ENCODE data around the gene ZNF326. TPM values are rescaled to one million over a fixed set of nuclear protein-coding genes. Genes with fewer than 3 reads are reported as not detected.

The ZNF326 gene
- total and polyA plus RNA-seq, 10 of the 15 experiments (the other 5 are each of a cell fraction or from before 2014, with no cell fraction given): 7.1 to 29.4 (median 21.9) TPM

DNA sequence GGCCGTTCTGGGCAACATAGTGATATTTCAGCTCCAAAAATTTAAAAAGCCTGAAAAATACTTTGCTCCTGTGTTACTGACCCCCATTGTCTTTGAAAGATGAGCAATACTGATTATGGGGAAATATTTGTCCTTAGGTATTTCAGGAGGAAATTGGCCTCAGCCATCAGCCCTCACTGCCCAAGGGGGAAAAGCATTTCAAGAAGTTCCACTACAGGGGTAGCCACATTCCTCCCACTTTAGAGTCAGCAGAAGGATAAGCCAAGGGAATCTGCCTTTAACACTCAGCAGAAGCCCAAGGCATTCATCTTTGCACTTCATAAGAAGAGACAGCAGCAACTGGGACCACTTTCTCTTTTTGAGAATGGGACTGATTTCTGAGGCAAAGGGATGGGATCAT lies 40.5 kb upstream of the ZNF326 start:
- H3K9me3 ChIP-seq (replicated peaks; ENCODE audit: control insufficient read depth, insufficient read depth, low read length): peaks cover 4% of the 10 kb centered on the region; the same call in 2 of the 3 replicates
- no TSS peak for BruUV-seq (replicated peaks)
- no peaks in the 10 kb centered on the region for H3K79me2 ChIP-seq (ENCODE audit: control insufficient read depth, insufficient read depth, low read length)
- 75% methylated on average over 1 of the region's 1 CpG for WGBS (ENCODE audit: insufficient coverage, insufficient replicate concordance, low lambda C conversion rate, missing lambda C conversion rate)
- H3K27me3 ChIP-seq (replicated peaks in 1 of 2; ENCODE audit: control insufficient read depth in 2 of 2, insufficient read depth in 2 of 2, low read length in 1 of 2): no peaks in the 10 kb centered on the region
- ChIA-PET POLR2A (no interaction called here), SMC1A (ENCODE audit: uncharacterized antibody, unreplicated experiment) (interaction anchor here (0.9 to 1.4 kb wide), 5 partner anchors 9 to 175 kb away, joined by 3 to 4 read pairs (median 4); no protein-coding TSS in a partner anchor), RAD21 (ENCODE audit: unreplicated experiment) (no interaction called here), CTCF (interaction anchor here (0.9 to 1.3 kb wide), 5 partner anchors 23 to 174 kb away, joined by 3 to 5 read pairs (median 4); no protein-coding TSS in a partner anchor)
- TF ChIP-seq CEBPB (IDR thresholded peaks at IDR 0.05; ENCODE audit: borderline replicate concordance in 1 of 2, low read depth in 2 of 2, low read length in 2 of 2) (no peak), JUND (IDR thresholded peaks at IDR 0.05; ENCODE audit: low read depth, low read length) (no peak), CHD1 (IDR thresholded peaks at IDR 0.05; ENCODE audit: low read depth, low read length) (no peak), SRF (IDR thresholded peaks at IDR 0.05; ENCODE audit: low read depth in 2 of 2, low read length in 2 of 2) (no peak), NFYB (IDR thresholded peaks at IDR 0.05; ENCODE audit: insufficient read depth, low read depth, low read length) (no peak), MTA3 (IDR thresholded peaks at IDR 0.05; ENCODE audit: borderline replicate concordance, low read length) (no peak)
- peaks cover 19% of the 10 kb centered on the region for H3K4me1 ChIP-seq (ENCODE audit: control insufficient read depth, insufficient read depth, low read length)
- H4K20me1 ChIP-seq (ENCODE audit: control insufficient read depth, insufficient read depth): no peaks in the 10 kb centered on the region
- intact Hi-C loops (cut with micrococcal nuclease; ENCODE audit: unreplicated experiment) (loop anchor here (5.0 kb wide), 1 partner anchor 112 kb away; no protein-coding TSS in a partner anchor), in situ Hi-C loops (cut with MboI) (no loop called here)
- DNase-seq (ENCODE audit: low read depth, low spot score): no peak
- no peak overlapping the region for H3K27ac ChIP-seq (ENCODE audit: control insufficient read depth, insufficient read depth)
- no peak overlapping the region for H2AFZ ChIP-seq (ENCODE audit: control insufficient read depth, low read depth, low read length)
- no peak overlapping the region for H3K9ac ChIP-seq (ENCODE audit: control insufficient read depth, insufficient read depth, low read length)
- no peak overlapping the region for H3K4me2 ChIP-seq (ENCODE audit: control insufficient read depth, insufficient read depth)
- FAIRE-seq: no peak
- H3K36me3 ChIP-seq (ENCODE audit: control insufficient read depth in 2 of 2, insufficient read depth in 2 of 2, low read length in 1 of 2): no peaks in the 10 kb centered on the region
- H3K4me3 ChIP-seq: no peak overlapping the region
- ATAC-seq: no peak
